Measurements from ENCODE around the gene HDAC4.

- TF ChIP-seq POLR2A (IDR thresholded peaks at IDR 0.05) (no peak), CTCF (IDR thresholded peaks at IDR 0.05) (no peak), POLR2AphosphoS5 (IDR thresholded peaks at IDR 0.05; ENCODE audit: insufficient read depth in 1 of 2, low read depth in 1 of 2) (no peak)
These were observed 307.3 kb downstream of the HDAC4 start for GRCh38 chr2:239093542-239093941.
